NCI-H128 (cell line): ENCODE results near the gene TRAPPC6A.

Source experiments
- DNase-seq: peaks from one replicate; lab custom pipeline; 2025; ENCODE audit not compliant: unreplicated experiment; lab: John Stamatoyannopoulos, UW

The TRAPPC6A gene

DNA sequence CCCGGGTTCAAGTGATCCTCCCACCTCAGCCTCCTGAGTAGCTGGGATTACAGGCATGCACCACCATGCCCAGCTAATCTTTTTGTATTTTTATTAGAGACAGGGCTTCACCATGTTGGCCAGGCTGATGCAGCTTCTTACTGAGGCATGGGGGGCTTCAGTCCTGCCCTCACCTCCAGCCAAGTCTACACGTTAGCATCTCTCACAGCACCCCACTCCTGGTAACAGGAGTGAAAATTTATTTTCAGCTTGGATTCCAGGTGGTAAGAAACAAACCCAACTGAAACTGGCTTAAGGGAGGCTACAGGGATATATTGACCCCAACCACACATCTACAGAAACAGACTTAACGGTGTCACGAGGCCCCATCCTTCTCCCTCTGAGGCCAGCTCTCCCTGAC lies 27.9 kb downstream of the TRAPPC6A start:
- DNase-seq: no peak

DNA sequence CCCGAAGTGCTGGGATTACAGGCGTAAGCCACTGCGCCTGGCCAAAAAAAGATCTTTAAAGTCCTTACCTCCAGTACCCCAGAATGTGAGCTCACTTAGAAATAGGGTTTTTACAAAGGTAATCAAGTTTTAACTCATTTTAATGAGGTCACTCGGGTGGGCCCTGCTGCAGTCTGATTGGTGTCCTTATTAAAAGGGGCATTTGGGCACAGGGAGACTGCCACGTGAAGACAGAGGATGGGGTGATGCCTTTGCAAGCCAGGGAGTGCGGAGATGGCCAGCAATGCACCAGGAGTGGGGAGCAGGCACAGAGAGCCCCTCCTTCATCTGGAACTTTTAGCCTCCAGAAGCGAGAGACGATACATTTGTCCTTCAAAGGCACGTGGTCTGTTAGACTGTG lies 28.9 kb downstream of the TRAPPC6A start:
- DNase-seq: no peak

DNA sequence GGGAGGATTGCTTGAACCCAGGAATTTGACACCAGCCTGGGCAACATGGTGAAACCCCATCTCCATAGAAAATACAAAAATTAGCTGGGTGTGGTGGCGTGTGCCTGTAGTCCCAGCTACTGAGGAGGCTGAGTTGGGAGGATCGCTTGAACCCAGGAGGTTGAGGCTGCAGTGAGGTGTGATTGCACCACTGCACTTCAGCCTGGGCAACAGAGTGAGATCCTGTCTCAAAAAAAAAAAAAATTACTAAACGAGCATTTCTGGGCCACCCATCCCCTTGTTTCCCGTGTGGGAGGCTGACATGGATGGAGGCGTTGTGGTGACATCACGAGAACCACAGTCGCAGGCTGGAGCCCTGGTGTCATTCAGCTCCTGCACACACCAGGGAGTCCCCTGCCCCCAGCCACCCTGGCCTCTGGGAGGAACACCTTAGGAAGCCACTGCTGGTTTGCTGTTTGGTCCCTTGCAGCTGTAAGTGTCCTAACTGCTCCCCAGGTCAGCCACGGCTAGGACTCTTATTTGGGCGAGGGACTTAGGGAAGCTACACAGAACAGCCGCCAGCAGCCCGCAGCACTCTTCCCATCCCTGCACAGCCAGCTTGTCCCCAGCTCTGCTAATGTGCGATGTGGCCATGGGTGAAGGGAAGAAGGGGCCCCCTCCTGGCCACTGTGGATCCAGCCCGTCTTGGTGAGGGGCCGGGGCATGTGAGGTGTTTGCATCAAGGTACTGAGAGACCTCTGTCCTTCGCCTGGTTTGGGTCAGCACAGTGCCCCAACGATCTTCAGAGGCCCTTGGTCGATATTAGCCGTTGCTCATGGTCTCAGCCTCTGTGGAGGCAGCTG lies 30.0 kb downstream of the TRAPPC6A start:
- no peak for DNase-seq

DNA sequence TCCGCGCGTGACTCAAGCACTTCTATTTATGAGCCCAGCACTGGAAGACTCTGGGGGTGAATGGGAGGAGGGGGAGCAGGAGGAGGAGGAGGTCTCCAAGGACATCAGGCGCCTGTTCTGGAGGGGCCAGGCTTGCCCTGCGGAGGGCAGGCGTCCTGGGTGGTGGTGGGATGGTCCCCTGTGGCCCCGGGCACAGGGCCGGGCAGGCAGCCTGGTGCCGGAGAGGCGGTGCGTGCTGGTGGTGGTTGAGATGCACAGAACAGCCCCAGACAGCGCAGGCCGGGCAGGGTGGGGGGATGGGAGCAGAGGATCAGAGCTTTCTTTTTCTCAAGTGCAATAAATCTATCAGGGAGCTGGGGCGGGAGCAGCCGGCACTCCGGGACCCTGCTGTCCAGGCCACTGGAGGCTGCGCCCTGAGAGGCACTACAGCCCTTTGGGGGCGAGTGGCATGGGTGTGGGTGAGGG lies 31.3 kb downstream of the TRAPPC6A start:
- DNase-seq: no peak

DNA sequence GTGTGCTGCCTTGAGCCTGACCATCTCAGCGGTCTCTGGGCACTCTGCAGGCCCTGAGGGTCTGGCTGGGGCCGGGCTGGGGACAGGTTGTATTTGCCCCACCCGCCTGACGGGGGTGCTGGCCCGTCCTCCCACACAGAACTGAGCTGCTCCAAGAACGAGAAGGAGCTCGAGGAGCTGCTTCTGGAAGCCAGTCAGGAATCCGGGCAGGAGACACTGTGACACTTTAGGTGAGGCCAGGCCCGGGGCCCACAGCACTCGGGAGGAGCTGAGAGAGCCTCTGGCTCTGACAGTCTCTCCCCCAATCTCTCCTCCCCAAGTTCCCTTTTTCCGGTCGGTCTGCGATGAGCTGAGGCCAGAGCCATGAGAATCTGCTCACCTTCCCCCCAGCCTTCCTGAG lies 31.8 kb downstream of the TRAPPC6A start:
- DNase-seq: no peak

DNA sequence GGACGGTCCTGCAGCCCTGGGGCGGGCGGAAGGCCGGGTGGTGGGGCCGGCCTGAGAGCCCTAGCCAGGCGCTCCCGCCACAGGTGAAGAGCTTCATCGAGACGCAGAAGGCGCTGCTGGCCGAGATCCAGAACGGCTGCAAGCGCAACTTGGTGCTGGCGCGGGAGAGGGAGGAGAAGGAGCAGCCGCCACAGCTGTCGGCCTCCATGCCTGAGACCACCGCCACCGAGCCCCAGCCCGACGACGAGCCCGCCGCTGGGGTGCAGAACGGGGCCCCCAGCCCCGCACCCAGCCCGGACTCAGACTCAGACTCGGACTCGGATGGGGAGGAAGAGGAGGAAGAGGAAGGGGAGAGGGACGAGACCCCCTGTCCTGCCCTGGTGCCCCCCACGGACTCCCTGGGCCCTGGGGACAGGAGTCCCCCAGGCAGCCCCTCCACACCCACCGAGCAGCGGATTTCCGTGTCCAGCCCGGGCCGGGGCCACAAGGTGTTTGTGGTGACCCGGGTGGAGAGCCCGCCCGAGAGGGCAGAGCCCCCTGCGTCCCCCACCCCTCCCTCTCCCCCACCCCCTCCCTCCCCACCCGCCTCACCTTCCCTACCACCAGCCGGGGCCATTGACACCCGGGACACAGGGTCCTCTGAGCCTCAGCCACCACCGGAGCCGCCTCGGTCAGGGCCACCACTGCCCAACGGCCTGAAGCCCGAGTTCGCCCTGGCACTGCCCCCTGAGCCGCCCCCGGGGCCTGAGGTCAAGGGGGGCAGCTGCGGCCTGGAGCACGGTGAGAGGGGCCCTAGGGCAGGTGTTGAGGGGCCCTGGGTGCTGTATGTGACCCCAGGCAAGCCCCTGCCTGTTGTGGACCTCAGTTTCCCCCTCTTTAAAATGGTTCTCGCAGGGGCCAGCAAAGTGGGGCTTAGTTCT lies 32.5 kb downstream of the TRAPPC6A start:
- DNase-seq: no peak

DNA sequence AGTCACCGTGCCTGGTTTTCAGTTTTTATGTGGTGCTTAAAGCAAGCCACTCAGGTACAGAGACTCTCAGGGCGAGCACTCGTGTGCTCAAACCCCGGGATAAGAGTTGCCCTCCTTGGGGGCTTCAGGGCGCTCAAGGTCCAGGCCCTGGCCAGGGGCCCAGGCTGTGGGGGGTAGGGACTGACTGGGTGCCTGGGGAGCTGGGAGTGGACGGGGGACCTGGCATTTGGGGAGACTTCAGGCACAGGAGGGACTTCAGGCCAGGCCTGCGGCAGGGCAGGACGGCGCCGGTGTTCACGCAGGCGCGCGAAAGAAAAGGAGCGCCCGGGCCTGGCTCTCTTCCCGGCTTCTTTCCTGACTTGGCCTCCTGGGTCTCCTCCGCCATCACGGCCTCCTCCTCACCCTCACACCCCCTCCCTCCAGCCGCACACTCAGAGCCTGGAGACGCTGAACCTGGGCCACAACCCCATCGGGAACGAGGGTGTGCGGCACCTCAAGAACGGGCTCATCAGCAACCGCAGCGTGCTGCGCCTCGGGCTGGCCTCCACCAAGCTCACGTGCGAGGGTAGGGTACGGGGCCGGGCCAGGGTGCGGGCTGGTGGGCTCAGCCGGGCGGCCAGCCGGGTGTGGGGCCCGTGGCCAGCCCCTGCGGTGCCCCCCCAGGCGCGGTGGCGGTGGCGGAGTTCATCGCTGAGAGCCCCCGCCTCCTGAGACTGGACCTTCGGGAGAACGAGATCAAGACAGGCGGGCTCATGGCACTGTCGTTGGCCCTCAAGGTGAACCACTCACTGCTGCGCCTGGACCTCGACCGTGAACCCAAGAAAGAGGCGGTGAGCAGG lies 33.4 kb downstream of the TRAPPC6A start:
- no peak for DNase-seq

DNA sequence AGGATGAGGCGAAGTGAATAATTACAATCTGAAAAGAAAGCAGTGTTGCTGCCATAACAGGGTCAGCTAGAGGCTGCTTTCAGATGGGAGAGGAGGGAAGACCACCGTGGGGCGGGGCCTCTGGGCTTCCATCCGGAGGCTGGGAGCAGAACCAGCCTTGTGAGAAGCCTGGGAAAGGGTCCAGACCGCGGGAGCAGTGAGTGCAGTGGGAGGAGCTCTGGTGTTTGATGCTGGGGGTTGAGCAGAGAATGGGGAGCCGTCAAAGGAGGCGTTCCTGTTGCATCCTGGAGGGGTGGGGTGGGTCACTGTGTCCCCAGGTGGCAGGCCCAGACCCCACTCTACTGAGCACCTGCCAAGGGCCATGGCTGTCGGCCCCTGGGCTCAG lies 35.3 kb downstream of the TRAPPC6A start:
- no peak for DNase-seq

DNA sequence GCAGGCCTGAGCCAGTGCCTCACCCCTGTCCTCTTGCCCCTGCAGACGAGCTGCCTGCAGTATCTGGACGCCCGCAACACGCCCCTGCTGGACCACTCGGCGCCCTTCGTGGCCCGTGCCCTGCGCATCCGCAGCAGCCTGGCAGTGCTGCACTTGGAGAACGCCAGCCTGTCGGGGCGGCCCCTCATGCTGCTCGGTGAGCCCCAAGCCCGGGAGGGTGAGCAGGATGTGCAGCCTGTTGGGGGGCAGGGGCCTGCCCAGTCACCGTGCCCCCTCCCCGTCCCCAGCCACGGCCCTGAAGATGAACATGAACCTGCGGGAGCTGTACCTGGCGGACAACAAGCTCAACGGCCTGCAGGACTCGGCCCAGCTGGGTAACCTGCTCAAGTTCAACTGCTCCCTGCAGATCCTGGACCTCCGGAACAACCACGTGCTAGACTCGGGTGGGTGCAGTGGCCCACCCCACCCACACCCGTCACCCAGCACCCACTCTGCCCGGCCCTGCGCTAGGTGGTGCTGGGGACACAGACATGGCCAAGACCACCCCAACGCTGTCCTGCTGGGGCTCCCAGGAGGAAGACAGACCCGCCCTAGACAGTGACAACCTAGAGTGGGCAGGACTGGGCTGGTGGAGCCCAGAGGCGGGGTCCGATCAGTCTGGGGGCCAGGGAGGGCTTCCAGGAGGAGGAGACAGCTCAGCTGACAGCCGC lies 35.9 kb downstream of the TRAPPC6A start:
- DNase-seq: no peak

DNA sequence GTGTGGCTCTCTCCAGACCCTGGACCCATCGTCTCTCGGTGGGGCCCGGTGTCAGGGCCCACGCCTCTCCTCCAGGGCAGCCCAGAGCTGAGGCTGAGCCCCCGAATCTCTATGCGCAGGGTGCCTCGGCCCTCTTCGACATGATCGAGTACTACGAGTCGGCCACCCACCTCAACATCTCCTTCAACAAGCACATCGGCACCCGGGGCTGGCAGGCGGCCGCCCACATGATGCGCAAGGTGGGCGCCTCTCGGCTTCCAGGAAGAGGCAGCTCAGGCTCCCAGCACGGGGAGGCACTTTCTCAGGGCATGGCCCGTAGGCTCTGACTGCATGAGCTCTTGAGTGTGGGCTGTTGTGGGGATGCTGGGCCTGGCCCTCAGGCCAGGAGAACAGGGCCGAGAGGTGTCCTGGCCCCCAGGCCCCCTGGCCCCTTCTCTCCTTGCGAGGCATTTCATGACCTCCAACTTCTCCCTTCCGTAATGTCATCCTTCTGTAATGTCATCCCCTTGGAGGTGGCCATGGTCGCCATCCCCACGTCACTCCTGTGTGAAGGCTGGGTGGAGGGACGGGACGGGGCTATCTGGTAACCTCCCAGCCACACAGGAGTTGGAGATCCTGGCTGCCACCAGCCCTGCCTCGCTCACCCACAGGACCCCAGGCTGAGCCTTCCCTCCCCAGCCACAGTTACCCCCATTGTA lies 36.7 kb downstream of the TRAPPC6A start:
- DNase-seq: no peak

DNA sequence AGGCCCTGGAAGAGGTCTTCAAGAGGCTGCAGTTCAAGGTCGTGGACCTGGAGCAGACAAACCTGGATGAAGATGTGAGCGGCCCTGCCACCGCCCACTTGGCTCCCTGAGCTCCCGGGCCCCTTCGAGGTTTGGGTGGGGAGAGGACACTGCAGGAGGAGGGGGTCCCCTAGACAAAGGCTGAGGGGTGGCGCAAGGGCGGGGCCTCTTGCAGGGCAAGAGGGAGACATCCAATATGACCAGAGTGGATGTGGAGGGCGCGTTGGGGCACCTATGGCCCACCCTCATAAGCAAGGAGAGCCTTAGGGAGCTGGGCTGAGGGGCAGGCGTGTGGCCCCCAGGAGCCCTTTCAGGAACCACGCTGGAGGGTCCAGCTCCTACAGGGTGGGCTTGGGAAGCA lies 37.5 kb downstream of the TRAPPC6A start:
- no peak for DNase-seq

DNA sequence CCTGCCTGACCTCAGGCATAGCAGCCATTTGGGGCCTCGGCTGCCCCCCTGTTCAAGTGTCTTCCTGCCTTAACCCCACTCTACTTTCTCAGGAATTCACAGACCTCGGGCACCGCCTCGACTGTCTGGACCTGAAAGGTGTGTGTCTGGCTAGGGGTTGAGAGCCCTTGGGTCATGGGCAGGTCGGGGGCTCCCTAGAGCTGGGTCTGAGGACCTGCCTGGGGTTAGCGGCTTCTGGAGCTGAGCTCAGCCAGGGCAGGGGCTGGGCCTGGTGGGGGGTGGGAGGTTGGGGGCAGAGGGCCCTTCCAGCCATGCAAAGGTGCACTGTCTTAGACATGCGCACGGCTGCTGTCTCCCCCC lies 37.9 kb downstream of the TRAPPC6A start:
- no peak for DNase-seq

DNA sequence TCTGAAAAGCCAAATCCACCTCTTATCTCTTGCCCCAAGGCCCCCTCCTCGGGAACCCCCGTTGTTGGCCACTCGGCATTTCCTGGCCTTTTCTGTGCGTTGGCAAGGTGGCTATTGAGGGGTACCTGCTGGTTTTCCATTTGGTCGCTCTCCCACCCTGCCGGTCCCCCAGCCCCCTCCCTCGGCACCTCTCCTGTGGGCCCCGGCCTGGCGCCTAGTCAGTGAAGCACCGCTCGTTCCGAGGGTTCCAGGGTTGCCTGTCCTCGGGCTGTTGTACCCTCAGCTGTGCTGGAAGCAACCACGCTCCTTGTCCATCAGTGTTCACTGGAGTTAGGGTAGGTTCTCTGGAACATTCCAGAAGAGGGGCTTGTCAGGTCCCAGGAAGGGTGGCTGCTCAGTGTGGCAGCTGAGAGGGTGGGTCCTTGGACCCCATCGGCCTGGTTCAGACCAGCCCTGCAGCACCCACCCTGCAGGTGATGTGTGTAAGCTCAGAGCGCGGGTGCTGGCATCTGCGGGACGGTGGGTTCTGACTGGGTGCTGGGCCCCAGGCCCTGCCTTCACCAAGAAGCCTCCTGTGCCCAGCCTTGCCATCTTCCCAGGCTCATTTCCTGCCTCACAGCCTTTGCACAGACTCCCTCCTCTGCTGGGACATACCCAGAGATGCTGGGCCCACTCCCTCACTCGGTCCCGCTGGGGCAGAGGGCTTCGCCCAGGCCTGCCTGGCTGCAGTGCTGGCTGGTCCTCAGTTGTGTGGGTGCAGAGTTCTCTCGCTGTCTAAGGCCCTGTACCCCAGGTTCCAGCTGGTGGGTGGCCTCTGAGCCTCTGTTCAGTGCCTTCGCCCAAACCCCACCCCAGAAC lies 38.5 kb downstream of the TRAPPC6A start:
- DNase-seq: no peak

DNA sequence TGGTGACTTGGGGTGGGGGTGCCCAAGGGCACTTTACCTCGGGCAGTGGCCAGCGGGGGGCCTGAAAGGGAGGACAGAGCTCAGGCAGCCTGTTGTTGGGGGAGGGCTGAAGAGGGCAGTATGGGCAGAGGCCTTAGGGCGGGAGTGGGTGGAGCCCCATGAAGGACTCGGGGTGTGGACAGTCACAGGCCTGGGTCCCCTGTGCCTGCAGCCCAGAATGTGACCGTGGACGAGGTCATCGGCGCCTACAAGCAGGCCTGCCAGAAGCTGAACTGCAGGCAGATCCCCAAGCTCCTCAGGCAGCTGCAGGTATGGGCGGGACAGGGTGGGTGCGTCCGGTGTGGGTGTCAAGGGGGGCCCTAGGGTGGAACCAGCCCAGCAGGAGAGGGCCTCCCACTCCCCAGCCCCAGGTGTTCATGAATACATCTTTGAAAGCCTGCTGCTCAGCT lies 39.7 kb downstream of the TRAPPC6A start:
- no peak for DNase-seq

DNA sequence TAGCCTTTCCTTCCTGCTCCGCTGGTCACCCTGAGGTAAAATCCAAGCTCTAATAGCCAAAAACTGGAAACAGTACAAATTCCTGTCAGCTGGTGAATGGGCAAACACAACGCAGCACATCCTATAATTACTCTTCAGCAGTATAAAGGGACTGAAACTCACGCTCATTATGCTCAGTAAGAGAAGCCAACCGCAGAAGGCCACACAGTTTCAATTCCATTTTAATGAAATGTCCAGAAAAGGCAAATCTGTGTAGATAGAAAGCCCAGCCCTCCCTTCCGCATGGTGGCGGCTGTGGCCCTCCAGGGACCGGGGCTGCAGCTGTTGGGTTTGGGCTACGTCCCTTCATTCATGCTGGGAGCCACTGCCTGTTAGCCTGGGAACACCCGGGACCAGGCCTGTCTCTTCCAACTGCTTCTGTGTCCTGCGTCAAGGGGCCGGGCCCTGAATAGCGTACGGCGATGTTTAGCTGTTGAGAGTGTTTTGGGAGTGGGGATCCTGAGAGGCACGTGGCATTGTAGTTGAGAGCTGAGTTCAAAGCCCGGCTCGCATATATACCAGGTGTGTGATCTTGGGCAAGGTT lies 40.8 kb downstream of the TRAPPC6A start:
- no peak for DNase-seq

DNA sequence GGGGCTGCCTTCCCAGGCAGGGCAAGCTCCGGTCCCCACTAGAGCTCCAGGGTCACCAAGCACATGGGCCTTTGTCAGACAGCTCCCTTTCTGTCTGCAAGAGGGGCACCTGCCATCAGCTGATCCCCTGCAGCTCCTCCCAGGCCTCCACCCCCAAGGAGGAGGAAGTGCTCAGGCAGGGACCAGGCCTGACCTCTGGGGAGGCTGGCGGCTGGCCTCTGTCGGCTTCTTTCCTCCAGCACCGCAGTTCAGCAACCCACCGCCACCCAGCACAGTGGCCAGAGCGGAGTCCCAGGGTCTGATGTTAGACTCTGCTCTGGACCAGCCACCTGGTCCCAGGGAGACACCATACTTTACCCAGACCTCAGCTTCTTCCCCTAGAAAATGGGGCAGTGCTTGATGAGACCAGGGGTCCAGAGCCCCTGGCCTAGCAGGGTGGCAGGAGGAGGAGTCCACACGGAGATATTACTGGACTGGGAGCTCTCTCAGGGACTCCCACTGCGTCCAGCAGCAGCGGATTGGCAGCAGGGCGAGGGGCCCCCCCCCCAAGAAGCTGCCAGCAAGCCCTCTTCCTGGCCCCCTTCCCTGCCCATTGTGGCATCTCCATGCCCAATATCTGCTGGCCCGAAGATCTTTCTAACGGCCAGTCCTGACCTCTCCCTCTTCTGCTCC lies 41.4 kb downstream of the TRAPPC6A start:
- DNase-seq: no peak

DNA sequence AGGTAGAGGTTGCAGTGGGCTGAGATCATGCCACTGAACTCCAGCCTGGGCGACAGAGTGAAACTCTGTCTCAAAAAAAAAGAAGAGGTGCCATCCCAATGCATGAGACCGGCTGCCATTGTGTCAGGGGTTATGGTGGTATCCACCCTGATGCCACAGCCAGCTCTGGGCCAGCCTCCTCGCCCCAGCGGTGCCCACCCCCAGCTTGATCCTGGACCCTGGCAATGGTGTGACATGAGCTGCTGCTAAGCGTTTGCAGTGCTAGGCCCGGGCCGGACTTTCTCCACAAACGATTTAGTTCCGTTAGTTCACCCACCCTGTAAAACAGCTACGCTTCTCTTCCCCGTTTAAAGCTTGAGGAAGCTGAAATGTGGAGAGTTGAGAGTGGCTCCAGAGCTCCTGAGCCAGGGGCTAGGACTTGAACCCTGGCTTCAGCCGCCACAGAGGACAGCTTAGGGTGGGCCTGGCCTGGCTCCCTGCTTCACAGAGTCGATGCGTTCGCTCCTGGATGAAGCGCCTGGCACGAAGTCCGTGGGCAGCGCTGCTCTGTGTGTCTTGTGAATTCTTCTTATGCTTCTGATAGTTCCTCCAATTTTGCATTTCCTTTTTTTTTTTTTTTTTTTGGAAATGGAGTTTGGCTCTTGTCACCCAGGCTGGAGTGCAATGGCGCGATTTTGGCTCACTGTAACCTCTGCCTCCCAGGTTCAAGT lies 42.7 kb downstream of the TRAPPC6A start:
- no peak for DNase-seq
